Hepatocyte (in vitro differentiated cells): Measurements from ENCODE around the gene EPS8L1.

ENCODE experiments used
- CTCF ChIP-seq: fragments of 200-600 bp; sonication (generic); IDR thresholded peaks from 2 replicates; pipeline ENCODE4 v1.5.1; 2016; ENCODE audit warnings: antibody characterized with exemption, mild to moderate bottlenecking; ENCODE audit not compliant: poor library complexity
- EZH2 ChIP-seq: fragments of 200-600 bp; sonication (generic); IDR thresholded peaks from 2 replicates; pipeline ENCODE4 v1.6.1; 2016; ENCODE audit warnings: antibody characterized with exemption, mild to moderate bottlenecking, borderline replicate concordance

- TF ChIP-seq CTCF: no peak
- no peak for TF ChIP-seq EZH2
Observed at GRCh38 chr19:55028757-55029156, 46.9 kb upstream of the EPS8L1 start.
